Neuronal stem cell (in vitro differentiated cells): ENCODE data around the gene RAD23B.

Source experiments
- DNase-seq: peaks from one replicate; pipeline ENCODE4 v3.0.0-alpha.2; 2013; ENCODE audit warnings: low spot score
- H2AFZ ChIP-seq: one replicate; pipeline ENCODE4 v1.6.1; 2013; ENCODE audit warnings: mild to moderate bottlenecking, low read length, inconsistent platforms
- H2AK5ac ChIP-seq: 2 replicates; pipeline ENCODE4 v1.6.1; 2013; ENCODE audit warnings: low read depth, mild to moderate bottlenecking, inconsistent platforms, low read length, moderate library complexity, mixed read lengths
- H2BK120ac ChIP-seq: 2 replicates; pipeline ENCODE4 v1.6.1; 2013; ENCODE audit warnings: low read depth, mild to moderate bottlenecking, inconsistent platforms, low read length, moderate library complexity, mixed read lengths
- H2BK12ac ChIP-seq: one replicate; pipeline ENCODE4 v1.6.1; 2013; ENCODE audit warnings: low read length, inconsistent platforms
- H2BK15ac ChIP-seq: 2 replicates; pipeline ENCODE4 v1.6.1; 2013; ENCODE audit warnings: mild to moderate bottlenecking, low read length, inconsistent platforms, mixed read lengths
- H2BK5ac ChIP-seq: one replicate; pipeline ENCODE4 v1.6.1; 2013; ENCODE audit warnings: inconsistent platforms, mild to moderate bottlenecking, low read length, moderate library complexity
- H3K14ac ChIP-seq: one replicate; pipeline ENCODE4 v1.6.1; 2013; ENCODE audit warnings: low read length, inconsistent platforms
- H3K18ac ChIP-seq: 2 replicates; pipeline ENCODE4 v1.6.1; 2013; ENCODE audit warnings: low read length, inconsistent platforms
- H3K23ac ChIP-seq: 2 replicates; pipeline ENCODE4 v1.6.1; 2013; ENCODE audit warnings: low read depth, mild to moderate bottlenecking, mixed read lengths, low read length, inconsistent platforms; ENCODE audit not compliant: poor library complexity
- H3K27ac ChIP-seq: replicated peaks from 3 replicates; pipeline ENCODE4 v1.5.1; 2013; ENCODE audit warnings: low read length, inconsistent platforms
- H3K27me3 ChIP-seq, 3 experiments: 2 replicates each; pipeline ENCODE4 v1.6.1; 2013; ENCODE audit warnings: low read length in 3 of 3, mild to moderate bottlenecking in 2 of 3, inconsistent platforms in 1 of 3, low read depth in 1 of 3, mixed read lengths in 1 of 3, moderate library complexity in 1 of 3; ENCODE audit not compliant: control insufficient read depth in 3 of 3, insufficient read depth in 3 of 3
- H3K36me3 ChIP-seq, 2 donors: replicated peaks in 1 of 2; 2 replicates each; pipeline ENCODE4 v1.6.1; 2013; ENCODE audit warnings: low read length in 2 of 2; ENCODE audit not compliant: control insufficient read depth in 2 of 2, insufficient read depth in 2 of 2
- H3K4ac ChIP-seq: 2 replicates; pipeline ENCODE4 v1.6.1; 2013; ENCODE audit warnings: inconsistent platforms, mild to moderate bottlenecking, low read length, moderate library complexity
- H3K4me1 ChIP-seq, 2 donors: 1 replicate in 1 of 2; 2 replicates in 1 of 2; pipeline ENCODE4 v1.6.1; 2013; ENCODE audit warnings: low read length in 2 of 2, low read depth in 1 of 2; ENCODE audit not compliant: control insufficient read depth in 2 of 2, insufficient read depth in 1 of 2
- H3K4me2 ChIP-seq: one replicate; pipeline ENCODE4 v1.6.1; 2013; ENCODE audit warnings: mild to moderate bottlenecking, low read length, inconsistent platforms; ENCODE audit not compliant: insufficient read depth, poor library complexity, severe bottlenecking
- H3K4me3 ChIP-seq, 2 donors: 2 replicates each; pipeline ENCODE4 v1.5.1; 2013; ENCODE audit warnings: low read length in 2 of 2, mild to moderate bottlenecking in 2 of 2, inconsistent platforms in 1 of 2, moderate library complexity in 1 of 2
- H3K79me1 ChIP-seq: one replicate; pipeline ENCODE4 v1.6.1; 2013; ENCODE audit warnings: low read depth, mild to moderate bottlenecking, inconsistent platforms, low read length, moderate library complexity
- H3K9ac ChIP-seq: one replicate; pipeline ENCODE4 v1.6.1; 2013; ENCODE audit warnings: mild to moderate bottlenecking, low read depth, low read length, inconsistent platforms; ENCODE audit not compliant: poor library complexity
- H3K9me3 ChIP-seq, 2 donors: replicated peaks in 1 of 2; 2 replicates each; pipeline versions ENCODE3 to v1.6.1; 2013; ENCODE audit warnings: low read length in 2 of 2, mild to moderate bottlenecking in 2 of 2, inconsistent platforms in 1 of 2, low read depth in 1 of 2, mixed read lengths in 1 of 2, moderate library complexity in 1 of 2; ENCODE audit not compliant: control insufficient read depth in 2 of 2, insufficient read depth in 1 of 2
- H4K8ac ChIP-seq: one replicate; pipeline ENCODE4 v1.6.1; 2013; ENCODE audit warnings: low read depth, mild to moderate bottlenecking, inconsistent platforms, low read length, moderate library complexity
- H4K91ac ChIP-seq: one replicate; pipeline ENCODE4 v1.6.1; 2013; ENCODE audit warnings: low read length, low read depth, mild to moderate bottlenecking, inconsistent platforms; ENCODE audit not compliant: poor library complexity
- WGBS, 2 donors: extraction: QIAGEN DNeasy Blood & Tissue Kit; methylation state at CpG; one replicate each; pipeline ENCODE4 v1.1.7; 2013; ENCODE audit warnings: missing lambda C conversion rate in 2 of 2, mixed read lengths in 1 of 2; ENCODE audit not compliant: insufficient read length in 2 of 2, insufficient replicate concordance in 1 of 2; ENCODE audit errors: extremely low coverage in 2 of 2; 5-methylcytosine and 5-hydroxymethylcytosine counted together

RAD23B gene

DNA sequence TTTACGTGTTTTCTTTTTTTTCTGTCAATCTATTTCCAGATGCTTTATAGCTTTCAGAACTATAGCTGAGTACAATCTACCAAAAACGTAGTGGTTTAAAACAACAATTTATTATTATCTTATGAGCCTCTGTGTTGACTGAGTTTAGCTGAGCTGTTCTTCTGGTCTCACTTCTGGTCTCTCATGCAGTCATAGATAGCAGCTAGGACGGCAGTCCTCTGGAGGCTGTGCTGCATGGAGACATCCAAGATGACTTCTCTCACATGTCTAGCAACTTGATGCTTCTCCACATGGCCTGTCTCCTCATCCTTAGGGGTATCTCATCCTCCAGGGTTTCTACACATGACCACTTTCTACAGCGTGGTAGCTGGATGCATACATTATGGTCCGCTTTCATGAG is 22.0 kb upstream of the RAD23B start:
- Histone ChIP-seq H3K4me3 (no peak overlapping the region), H3K18ac (no peak overlapping the region), H2AK5ac (no peak overlapping the region), H3K36me3 (no peaks in the 10 kb centered on the region), H2AFZ (peak overlapping the region; percentile 39), H3K23ac (no peak overlapping the region), H3K4me1 (peaks cover 4 to 8% of the 10 kb centered on the region in 2 donors), H4K8ac (no peak overlapping the region), H3K79me1 (no peaks in the 10 kb centered on the region), H3K9ac (no peak overlapping the region), H3K27me3 (peaks cover 0 to 4% (median 0%) of the 10 kb centered on the region in 3 experiments), H4K91ac (no peak overlapping the region), H2BK12ac (no peak overlapping the region), H2BK5ac (no peak overlapping the region), H3K9me3 (no peaks in the 10 kb centered on the region), H2BK120ac (no peak overlapping the region), H3K27ac (no peak overlapping the region), H3K4ac (no peak overlapping the region), H2BK15ac (no peak overlapping the region), H3K14ac (no peak overlapping the region), H3K4me2 (no peak overlapping the region)
- no peak for DNase-seq
- WGBS, 2 donors = no CpG with 5 or more reads among the region's 5 CpGs

DNA sequence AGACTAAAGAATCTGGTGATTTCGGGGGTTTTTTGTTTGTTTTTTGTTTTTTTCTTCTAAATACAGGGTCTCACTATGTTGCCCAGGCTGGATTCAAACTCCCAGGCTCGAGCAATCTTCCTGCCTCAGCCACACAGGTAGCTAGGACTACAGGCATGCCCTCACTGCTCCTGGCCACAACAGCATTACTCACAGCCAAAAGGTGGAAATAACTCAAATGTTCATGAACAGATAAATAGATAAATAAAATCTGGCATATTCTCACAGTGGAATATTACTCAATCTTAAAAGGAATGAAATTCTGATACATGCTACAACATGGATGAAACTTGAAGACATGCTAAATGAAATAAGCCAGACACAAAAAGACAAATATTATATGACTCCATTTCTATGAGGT is 19.8 kb upstream of the RAD23B start:
- H3K4me3 ChIP-seq = no peak overlapping the region
- H4K8ac ChIP-seq = no peak overlapping the region
- H3K4me1 ChIP-seq = peaks cover 4 to 8% of the 10 kb centered on the region in 2 donors
- H3K4ac ChIP-seq = no peak overlapping the region
- H2AFZ ChIP-seq = no peak overlapping the region
- no peak for DNase-seq
- peaks cover 0 to 4% (median 0%) of the 10 kb centered on the region in 3 experiments for H3K27me3 ChIP-seq
- H3K9me3 ChIP-seq = no peaks in the 10 kb centered on the region
- no peak overlapping the region for H4K91ac ChIP-seq
- no peak overlapping the region for H2BK120ac ChIP-seq
- no CpG with 5 or more reads among the region's 2 CpGs for WGBS, 2 donors
- H2BK15ac ChIP-seq = no peak overlapping the region
- no peaks in the 10 kb centered on the region for H3K79me1 ChIP-seq
- H3K18ac ChIP-seq = no peak overlapping the region
- H2BK12ac ChIP-seq = no peak overlapping the region
- no peaks in the 10 kb centered on the region for H3K36me3 ChIP-seq
- no peak overlapping the region for H3K9ac ChIP-seq
- no peak overlapping the region for H3K23ac ChIP-seq
- no peak overlapping the region for H3K14ac ChIP-seq
- H2AK5ac ChIP-seq = no peak overlapping the region
- no peak overlapping the region for H3K4me2 ChIP-seq
- no peak overlapping the region for H3K27ac ChIP-seq
- no peak overlapping the region for H2BK5ac ChIP-seq

DNA sequence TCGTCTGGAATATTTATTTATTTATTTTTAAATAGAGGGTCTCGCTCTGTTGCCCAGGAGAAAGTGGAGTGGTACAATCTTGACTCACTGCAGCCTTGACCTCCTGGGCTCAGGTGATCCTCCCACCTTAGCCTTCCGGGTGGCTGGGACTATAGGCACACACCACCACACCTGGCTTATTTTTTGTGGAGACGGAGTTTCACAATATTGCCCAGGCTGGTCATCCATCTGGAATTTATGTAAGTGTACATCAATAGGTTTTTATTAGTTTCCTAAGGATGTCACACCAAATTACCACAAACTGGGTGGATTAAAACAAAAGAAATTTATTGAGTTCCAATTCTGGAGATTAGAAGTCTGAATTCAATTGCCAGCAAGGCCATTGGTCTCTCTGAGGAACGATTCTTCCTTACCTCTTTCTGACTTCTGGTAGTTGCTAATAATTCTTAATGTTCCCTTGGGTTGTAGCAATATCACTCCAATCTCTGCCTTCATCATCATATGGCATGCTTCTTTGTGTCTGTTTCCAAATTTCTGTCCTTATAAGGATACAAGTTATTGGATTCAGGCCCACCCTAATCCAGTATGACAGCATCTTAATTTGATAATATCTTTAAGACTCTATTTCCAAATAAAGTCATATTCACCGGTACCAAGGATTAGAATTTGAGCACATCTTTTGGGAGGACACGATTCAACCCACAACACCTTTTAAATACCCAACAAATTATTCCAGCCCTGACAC is 16.3 kb upstream of the RAD23B start:
- peaks cover 0 to 3% (median 0%) of the 10 kb centered on the region in 3 experiments for H3K27me3 ChIP-seq
- no peak overlapping the region for H3K23ac ChIP-seq
- no peak overlapping the region for H2AK5ac ChIP-seq
- no peak overlapping the region for H3K18ac ChIP-seq
- no peak overlapping the region for H3K4me3 ChIP-seq
- no peak overlapping the region for H4K8ac ChIP-seq
- H3K14ac ChIP-seq = no peak overlapping the region
- no CpG with 5 or more reads among the region's 7 CpGs for WGBS, 2 donors
- H2BK15ac ChIP-seq = no peak overlapping the region
- H4K91ac ChIP-seq = no peak overlapping the region
- no peak overlapping the region for H2AFZ ChIP-seq
- H3K36me3 ChIP-seq = no peaks in the 10 kb centered on the region
- no peak overlapping the region for H2BK5ac ChIP-seq
- H2BK12ac ChIP-seq = no peak overlapping the region
- no peak for DNase-seq
- H3K9me3 ChIP-seq = no peaks in the 10 kb centered on the region
- H3K79me1 ChIP-seq = no peaks in the 10 kb centered on the region
- H3K27ac ChIP-seq = no peak overlapping the region
- H3K4me2 ChIP-seq = no peak overlapping the region
- H3K4me1 ChIP-seq = no peaks in the 10 kb centered on the region
- no peak overlapping the region for H2BK120ac ChIP-seq
- no peak overlapping the region for H3K4ac ChIP-seq
- H3K9ac ChIP-seq = no peak overlapping the region

DNA sequence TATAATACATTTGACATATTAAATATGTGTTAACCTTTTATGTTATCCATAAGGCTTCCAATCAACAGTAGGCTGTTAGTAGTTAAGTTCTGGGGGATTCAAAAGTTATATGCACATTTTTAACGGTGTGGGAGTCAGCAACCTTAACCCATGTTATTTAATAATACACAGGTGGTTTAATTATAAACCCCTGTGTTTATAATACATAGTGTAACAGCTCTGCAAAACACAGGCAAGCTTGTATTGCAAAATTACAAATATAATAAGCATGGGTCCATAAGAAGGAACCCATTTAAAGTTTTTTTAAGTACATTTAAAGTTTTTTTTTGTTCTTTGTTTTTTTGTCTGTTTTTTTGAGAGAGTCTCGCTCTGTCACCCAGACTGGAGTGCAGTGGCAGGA is 14.5 kb upstream of the RAD23B start:
- Histone ChIP-seq H3K4ac (no peak overlapping the region), H3K4me3 (no peak overlapping the region), H2BK120ac (no peak overlapping the region), H3K23ac (no peak overlapping the region), H2AFZ (no peak overlapping the region), H3K79me1 (no peaks in the 10 kb centered on the region), H2AK5ac (no peak overlapping the region), H3K4me2 (no peak overlapping the region), H2BK15ac (no peak overlapping the region), H3K27ac (no peak overlapping the region), H2BK5ac (no peak overlapping the region), H3K14ac (no peak overlapping the region), H3K36me3 (no peaks in the 10 kb centered on the region), H3K4me1 (no peaks in the 10 kb centered on the region), H3K9ac (no peak overlapping the region), H3K27me3 (peaks cover 0 to 3% (median 0%) of the 10 kb centered on the region in 3 experiments), H4K8ac (no peak overlapping the region), H4K91ac (no peak overlapping the region), H2BK12ac (no peak overlapping the region), H3K18ac (no peak overlapping the region), H3K9me3 (no peaks in the 10 kb centered on the region)
- WGBS, 2 donors = no CpG with 5 or more reads among the region's 2 CpGs
- DNase-seq = no peak
